ENCODE measurements around the gene STPG2. TPM values are rescaled to one million over a fixed set of nuclear protein-coding genes. Genes with fewer than 3 reads are reported as not detected.

The STPG2 gene
- total and polyA plus RNA-seq, 3 experiments from 2014 or later: not detected

GRCh38 chr4:98081936-98082335 lies 61.3 kb downstream of the STPG2 start:
- peaks cover 1 to 3% of the 10 kb centered on the region in 2 donors for H3K27me3 Mint-ChIP-seq
- H3K36me3 ChIP-seq (ENCODE audit: insufficient read depth, low read length): no peaks in the 10 kb centered on the region
- no peak for DNase-seq
- ChIA-PET CTCF (no interaction called here), POLR2A (no interaction called here)
- H3K9me3 Mint-ChIP-seq: no peaks in the 10 kb centered on the region
- no peaks in the 10 kb centered on the region for H3K4me1 ChIP-seq (ENCODE audit: insufficient read depth, low read length)
- no peak overlapping the region for H3K27ac ChIP-seq (ENCODE audit: low read depth, low read length)
- no peaks in the 10 kb centered on the region for H3K4me1 Mint-ChIP-seq
- no peak overlapping the region for H3K27ac Mint-ChIP-seq
- no peaks in the 10 kb centered on the region for H3K27me3 ChIP-seq (ENCODE audit: insufficient read depth, low read length, poor library complexity, severe bottlenecking)
- no peaks in the 10 kb centered on the region for H3K9me3 ChIP-seq (ENCODE audit: low read length)
- H3K4me3 Mint-ChIP-seq: no peak overlapping the region
- H3K4me3 ChIP-seq (ENCODE audit: low read length): no peak overlapping the region
- H3K36me3 Mint-ChIP-seq: no peaks in the 10 kb centered on the region

- no peak overlapping the region for H3K4me3 ChIP-seq (ENCODE audit: low read length)
- ChIA-PET POLR2A (no interaction called here), CTCF (no interaction called here)
- H3K4me1 Mint-ChIP-seq: no peaks in the 10 kb centered on the region
- H3K27me3 ChIP-seq (ENCODE audit: insufficient read depth, low read length, poor library complexity, severe bottlenecking): no peaks in the 10 kb centered on the region
- H3K4me1 ChIP-seq (ENCODE audit: insufficient read depth, low read length): no peaks in the 10 kb centered on the region
- no peak for DNase-seq
- H3K27ac Mint-ChIP-seq: no peak overlapping the region
- no peaks in the 10 kb centered on the region for H3K36me3 Mint-ChIP-seq
- H3K9me3 Mint-ChIP-seq: peaks cover 0 to 5% (median 3%) of the 10 kb centered on the region in 5 donors
- peaks cover 0 to 3% of the 10 kb centered on the region in 2 donors for H3K27me3 Mint-ChIP-seq
- no peak overlapping the region for H3K27ac ChIP-seq (ENCODE audit: low read depth, low read length)
- no peaks in the 10 kb centered on the region for H3K9me3 ChIP-seq (ENCODE audit: low read length)
- H3K4me3 Mint-ChIP-seq: no peak overlapping the region
- no peaks in the 10 kb centered on the region for H3K36me3 ChIP-seq (ENCODE audit: insufficient read depth, low read length)
These were observed 74.8 kb downstream of the STPG2 start for GRCh38 chr4:98068495-98068894.

GRCh38 chr4:98055800-98056501 lies 87.3 kb downstream of the STPG2 start:
- no peaks in the 10 kb centered on the region for H3K4me1 Mint-ChIP-seq
- ChIA-PET CTCF (no interaction called here), POLR2A (no interaction called here)
- DNase-seq: no peak
- H3K9me3 Mint-ChIP-seq: peaks cover 20 to 29% (median 22%) of the 10 kb centered on the region in 5 donors
- no peaks in the 10 kb centered on the region for H3K27me3 ChIP-seq (ENCODE audit: insufficient read depth, low read length, poor library complexity, severe bottlenecking)
- H3K27ac ChIP-seq (ENCODE audit: low read depth, low read length): no peak overlapping the region
- H3K27me3 Mint-ChIP-seq: peaks cover 2 to 24% of the 10 kb centered on the region in 2 donors
- no peaks in the 10 kb centered on the region for H3K36me3 ChIP-seq (ENCODE audit: insufficient read depth, low read length)
- no peak overlapping the region for H3K27ac Mint-ChIP-seq
- no peak overlapping the region for H3K4me3 ChIP-seq (ENCODE audit: low read length)
- no peak overlapping the region for H3K4me3 Mint-ChIP-seq
- peaks cover 0 to 9% (median 3%) of the 10 kb centered on the region in 3 donors for H3K36me3 Mint-ChIP-seq
- no peaks in the 10 kb centered on the region for H3K9me3 ChIP-seq (ENCODE audit: low read length)
- no peaks in the 10 kb centered on the region for H3K4me1 ChIP-seq (ENCODE audit: insufficient read depth, low read length)

GRCh38 chr4:98046665-98047064 lies 96.6 kb downstream of the STPG2 start:
- no peaks in the 10 kb centered on the region for H3K36me3 ChIP-seq (ENCODE audit: insufficient read depth, low read length)
- no peaks in the 10 kb centered on the region for H3K9me3 ChIP-seq (ENCODE audit: low read length)
- ChIA-PET POLR2A (no interaction called here), CTCF (no interaction called here)
- H3K36me3 Mint-ChIP-seq: no peaks in the 10 kb centered on the region
- no peak overlapping the region for H3K27ac Mint-ChIP-seq
- no peak overlapping the region for H3K4me3 ChIP-seq (ENCODE audit: low read length)
- H3K27ac ChIP-seq (ENCODE audit: low read depth, low read length): no peak overlapping the region
- H3K4me3 Mint-ChIP-seq: no peak overlapping the region
- H3K4me1 Mint-ChIP-seq: no peaks in the 10 kb centered on the region
- no peaks in the 10 kb centered on the region for H3K4me1 ChIP-seq (ENCODE audit: insufficient read depth, low read length)
- peaks cover 6 to 15% of the 10 kb centered on the region in 2 donors for H3K27me3 Mint-ChIP-seq
- H3K27me3 ChIP-seq (ENCODE audit: insufficient read depth, low read length, poor library complexity, severe bottlenecking): no peaks in the 10 kb centered on the region
- DNase-seq: no peak
- H3K9me3 Mint-ChIP-seq: peaks cover 0 to 10% (median 7%) of the 10 kb centered on the region in 5 donors

GRCh38 chr4:98030059-98030458 lies 113.2 kb downstream of the STPG2 start:
- H3K4me1 Mint-ChIP-seq: no peaks in the 10 kb centered on the region
- H3K27me3 Mint-ChIP-seq: no peaks in the 10 kb centered on the region
- H3K27me3 ChIP-seq (ENCODE audit: insufficient read depth, low read length, poor library complexity, severe bottlenecking): no peaks in the 10 kb centered on the region
- no peaks in the 10 kb centered on the region for H3K36me3 ChIP-seq (ENCODE audit: insufficient read depth, low read length)
- no peak overlapping the region for H3K27ac Mint-ChIP-seq
- POLR2A ChIA-PET: no interaction called here
- H3K4me1 ChIP-seq (ENCODE audit: insufficient read depth, low read length): no peaks in the 10 kb centered on the region
- peaks cover 0 to 6% (median 0%) of the 10 kb centered on the region in 3 donors for H3K36me3 Mint-ChIP-seq
- H3K9me3 ChIP-seq (ENCODE audit: low read length): no peaks in the 10 kb centered on the region
- CTCF ChIA-PET: no interaction called here
- DNase-seq: no peak
- H3K4me3 Mint-ChIP-seq: no peak overlapping the region
- H3K27ac ChIP-seq (ENCODE audit: low read depth, low read length): no peak overlapping the region
- peaks cover 9 to 24% (median 17%) of the 10 kb centered on the region in 5 donors for H3K9me3 Mint-ChIP-seq
- no peak overlapping the region for H3K4me3 ChIP-seq (ENCODE audit: low read length)

GRCh38 chr4:98027827-98028226 lies 115.4 kb downstream of the STPG2 start:
- no peaks in the 10 kb centered on the region for H3K4me1 Mint-ChIP-seq
- no peaks in the 10 kb centered on the region for H3K27me3 Mint-ChIP-seq
- CTCF ChIA-PET: no interaction called here
- POLR2A ChIA-PET: no interaction called here
- peaks cover 10 to 21% (median 14%) of the 10 kb centered on the region in 5 donors for H3K9me3 Mint-ChIP-seq
- no peaks in the 10 kb centered on the region for H3K36me3 ChIP-seq (ENCODE audit: insufficient read depth, low read length)
- H3K27me3 ChIP-seq (ENCODE audit: insufficient read depth, low read length, poor library complexity, severe bottlenecking): no peaks in the 10 kb centered on the region
- H3K27ac Mint-ChIP-seq: no peak overlapping the region
- no peaks in the 10 kb centered on the region for H3K4me1 ChIP-seq (ENCODE audit: insufficient read depth, low read length)
- H3K4me3 Mint-ChIP-seq: no peak overlapping the region
- H3K27ac ChIP-seq (ENCODE audit: low read depth, low read length): no peak overlapping the region
- H3K4me3 ChIP-seq (ENCODE audit: low read length): no peak overlapping the region
- no peaks in the 10 kb centered on the region for H3K9me3 ChIP-seq (ENCODE audit: low read length)
- peaks cover 0 to 6% (median 0%) of the 10 kb centered on the region in 3 donors for H3K36me3 Mint-ChIP-seq
- no peak for DNase-seq

GRCh38 chr4:98026362-98026761 lies 116.9 kb downstream of the STPG2 start:
- no peak for DNase-seq
- no peak overlapping the region for H3K27ac ChIP-seq (ENCODE audit: low read depth, low read length)
- H3K27ac Mint-ChIP-seq: no peak overlapping the region
- H3K36me3 ChIP-seq (ENCODE audit: insufficient read depth, low read length): no peaks in the 10 kb centered on the region
- H3K9me3 Mint-ChIP-seq: peaks cover 4 to 23% (median 14%) of the 10 kb centered on the region in 5 donors
- CTCF ChIA-PET: no interaction called here
- H3K27me3 Mint-ChIP-seq: no peaks in the 10 kb centered on the region
- no peaks in the 10 kb centered on the region for H3K4me1 ChIP-seq (ENCODE audit: insufficient read depth, low read length)
- H3K36me3 Mint-ChIP-seq: peaks cover 0 to 6% (median 0%) of the 10 kb centered on the region in 3 donors
- no peak overlapping the region for H3K4me3 Mint-ChIP-seq
- no peak overlapping the region for H3K4me3 ChIP-seq (ENCODE audit: low read length)
- no peaks in the 10 kb centered on the region for H3K4me1 Mint-ChIP-seq
- POLR2A ChIA-PET: no interaction called here
- no peaks in the 10 kb centered on the region for H3K9me3 ChIP-seq (ENCODE audit: low read length)
- no peaks in the 10 kb centered on the region for H3K27me3 ChIP-seq (ENCODE audit: insufficient read depth, low read length, poor library complexity, severe bottlenecking)

- H3K27ac Mint-ChIP-seq: no peak overlapping the region
- no peaks in the 10 kb centered on the region for H3K36me3 Mint-ChIP-seq
- ChIA-PET CTCF (no interaction called here), POLR2A (no interaction called here)
- no peaks in the 10 kb centered on the region for H3K4me1 Mint-ChIP-seq
- H3K9me3 Mint-ChIP-seq: peaks cover 18 to 28% (median 22%) of the 10 kb centered on the region in 5 donors
- no peak overlapping the region for H3K27ac ChIP-seq (ENCODE audit: low read depth, low read length)
- no peak for DNase-seq
- no peaks in the 10 kb centered on the region for H3K27me3 ChIP-seq (ENCODE audit: insufficient read depth, low read length, poor library complexity, severe bottlenecking)
- H3K4me3 ChIP-seq (ENCODE audit: low read length): no peak overlapping the region
- no peaks in the 10 kb centered on the region for H3K9me3 ChIP-seq (ENCODE audit: low read length)
- H3K36me3 ChIP-seq (ENCODE audit: insufficient read depth, low read length): no peaks in the 10 kb centered on the region
- no peak overlapping the region for H3K4me3 Mint-ChIP-seq
- no peaks in the 10 kb centered on the region for H3K4me1 ChIP-seq (ENCODE audit: insufficient read depth, low read length)
- no peaks in the 10 kb centered on the region for H3K27me3 Mint-ChIP-seq
These were observed 136.4 kb downstream of the STPG2 start for GRCh38 chr4:98006814-98007412.

Data from CD8-positive, alpha-beta memory T cell (primary cell).